NCI-H345 (cell line): Measurements from ENCODE around the gene PTGIR.

Experiments used
- DNase-seq: peaks from one replicate; lab custom pipeline; 2025; lab: John Stamatoyannopoulos, UW

Gene PTGIR

DNA sequence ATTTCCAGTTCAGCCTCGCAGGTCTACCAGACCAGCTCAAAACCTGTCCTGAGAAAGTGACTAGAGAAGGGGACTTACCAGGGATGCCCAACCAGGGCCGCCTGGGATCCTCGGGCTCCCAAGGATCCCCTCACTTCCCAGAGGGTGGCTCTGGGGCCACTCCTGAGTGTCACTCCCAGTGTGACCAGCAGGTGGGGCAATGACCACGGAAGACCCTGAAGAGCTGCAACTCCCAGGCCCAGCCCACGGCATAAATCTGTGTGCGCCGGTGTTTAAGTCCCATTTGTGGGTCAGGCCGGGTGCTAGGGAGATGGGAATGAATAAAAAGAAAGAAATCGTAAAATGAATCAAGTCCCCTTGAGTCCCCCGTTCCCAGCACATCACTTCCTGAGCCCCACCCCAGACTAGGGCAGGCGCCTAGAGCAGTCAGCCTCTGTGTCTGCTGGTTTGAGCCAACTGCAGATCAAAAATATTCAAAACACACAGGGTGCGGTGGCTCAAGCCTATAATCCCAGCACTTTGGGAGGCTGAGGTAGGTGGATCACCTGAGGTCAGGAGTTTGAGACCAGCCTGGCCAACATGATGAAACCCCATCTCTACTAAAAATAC, 10.7 kb downstream of the PTGIR start:
- peak; percentile 57 for DNase-seq

DNA sequence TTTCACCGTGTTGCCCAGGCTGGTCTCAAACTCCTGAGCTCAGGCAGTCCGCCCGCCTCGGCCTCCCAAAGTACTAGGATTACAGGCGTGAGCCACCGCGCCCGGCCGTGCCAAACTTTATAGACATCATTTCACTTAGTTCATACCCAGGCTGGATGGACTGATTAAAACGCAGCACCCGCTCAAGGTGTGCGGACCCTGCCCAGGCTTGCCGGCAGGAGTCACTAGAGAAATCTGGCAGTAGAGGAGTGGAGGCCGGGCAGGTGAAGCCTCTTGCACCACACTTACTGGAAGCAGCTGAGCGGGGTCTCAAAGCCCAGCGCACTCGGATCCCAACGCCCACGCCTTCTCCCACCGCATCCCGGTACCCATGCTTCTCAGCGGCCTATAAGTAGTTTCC, 11.4 kb downstream of the PTGIR start:
- DNase-seq, result no peak

DNA sequence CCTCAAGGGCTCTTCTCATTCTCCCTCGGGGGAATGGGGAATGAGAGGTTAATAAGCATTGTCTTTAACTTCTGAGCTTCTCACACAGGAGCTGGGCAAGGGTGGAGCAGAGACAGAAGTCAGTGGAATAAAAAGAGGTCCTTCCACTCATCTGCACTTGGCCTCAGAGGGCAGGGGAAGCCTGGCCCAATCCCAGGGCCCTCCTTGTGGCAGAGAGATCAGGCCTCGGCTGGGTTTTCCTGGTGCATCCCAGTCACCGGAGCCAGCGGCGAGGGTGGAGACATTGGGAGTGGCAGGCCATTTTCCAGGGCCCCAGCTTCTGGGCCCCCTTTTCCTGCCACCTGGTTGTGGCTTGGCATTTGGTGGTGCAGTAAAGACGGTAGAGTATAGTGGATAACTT, 13.1 kb downstream of the PTGIR start:
- no peak for DNase-seq

DNA sequence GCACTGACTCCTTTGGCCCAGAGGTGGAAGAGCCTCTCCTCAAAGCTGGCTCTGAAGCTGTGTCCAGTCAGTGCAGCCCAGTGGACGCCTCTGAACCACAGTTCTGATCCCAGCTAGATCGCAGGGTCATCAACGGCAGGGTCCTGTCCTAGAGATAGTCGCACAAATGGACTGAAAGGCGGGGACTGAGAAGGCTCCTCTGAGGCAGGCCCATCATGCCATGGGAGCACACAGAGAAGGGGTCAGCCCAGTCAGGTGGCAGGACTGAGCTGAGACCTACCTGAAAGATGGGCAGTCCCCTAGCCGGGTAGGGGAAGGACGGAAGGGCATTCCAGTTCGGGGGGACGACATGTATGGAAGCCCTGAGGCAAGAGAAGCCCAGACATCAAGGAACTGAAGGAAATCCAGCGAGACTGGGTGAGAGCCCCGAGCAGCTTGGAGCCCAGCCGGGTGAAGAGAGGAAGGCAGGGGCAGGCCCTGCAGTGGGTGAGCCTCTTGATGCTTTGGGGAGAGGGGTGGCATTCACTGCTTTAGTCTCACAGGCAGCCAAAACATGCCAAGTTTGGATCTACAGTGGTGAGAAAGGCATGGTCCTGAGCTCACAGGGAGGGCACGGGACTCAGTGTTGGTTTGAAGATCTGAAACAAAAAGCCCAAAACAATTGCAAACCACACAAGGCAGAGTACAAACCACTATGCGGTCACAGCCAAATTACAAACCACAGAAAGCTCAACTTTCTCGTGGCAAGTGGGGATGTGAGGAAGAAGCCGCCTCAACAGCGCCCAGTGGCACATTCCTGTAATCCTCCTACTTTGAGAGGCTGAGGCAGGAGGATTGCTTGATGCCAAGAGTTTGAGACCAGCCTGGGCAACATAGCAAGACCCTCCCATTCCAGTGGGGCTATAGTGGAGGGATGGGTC, 13.8 kb downstream of the PTGIR start:
- DNase-seq, result no peak

DNA sequence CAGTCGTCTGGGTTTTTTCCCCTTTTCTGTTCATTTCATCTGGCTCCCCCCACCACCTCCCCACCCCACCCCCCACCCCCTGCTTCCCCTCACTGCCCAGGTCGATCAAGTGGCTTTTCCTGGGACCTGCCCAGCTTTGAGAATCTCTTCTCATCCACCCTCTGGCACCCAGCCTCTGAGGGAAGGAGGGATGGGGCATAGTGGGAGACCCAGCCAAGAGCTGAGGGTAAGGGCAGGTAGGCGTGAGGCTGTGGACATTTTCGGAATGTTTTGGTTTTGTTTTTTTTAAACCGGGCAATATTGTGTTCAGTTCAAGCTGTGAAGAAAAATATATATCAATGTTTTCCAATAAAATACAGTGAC, 14.5 kb downstream of the PTGIR start:
- no peak for DNase-seq

DNA sequence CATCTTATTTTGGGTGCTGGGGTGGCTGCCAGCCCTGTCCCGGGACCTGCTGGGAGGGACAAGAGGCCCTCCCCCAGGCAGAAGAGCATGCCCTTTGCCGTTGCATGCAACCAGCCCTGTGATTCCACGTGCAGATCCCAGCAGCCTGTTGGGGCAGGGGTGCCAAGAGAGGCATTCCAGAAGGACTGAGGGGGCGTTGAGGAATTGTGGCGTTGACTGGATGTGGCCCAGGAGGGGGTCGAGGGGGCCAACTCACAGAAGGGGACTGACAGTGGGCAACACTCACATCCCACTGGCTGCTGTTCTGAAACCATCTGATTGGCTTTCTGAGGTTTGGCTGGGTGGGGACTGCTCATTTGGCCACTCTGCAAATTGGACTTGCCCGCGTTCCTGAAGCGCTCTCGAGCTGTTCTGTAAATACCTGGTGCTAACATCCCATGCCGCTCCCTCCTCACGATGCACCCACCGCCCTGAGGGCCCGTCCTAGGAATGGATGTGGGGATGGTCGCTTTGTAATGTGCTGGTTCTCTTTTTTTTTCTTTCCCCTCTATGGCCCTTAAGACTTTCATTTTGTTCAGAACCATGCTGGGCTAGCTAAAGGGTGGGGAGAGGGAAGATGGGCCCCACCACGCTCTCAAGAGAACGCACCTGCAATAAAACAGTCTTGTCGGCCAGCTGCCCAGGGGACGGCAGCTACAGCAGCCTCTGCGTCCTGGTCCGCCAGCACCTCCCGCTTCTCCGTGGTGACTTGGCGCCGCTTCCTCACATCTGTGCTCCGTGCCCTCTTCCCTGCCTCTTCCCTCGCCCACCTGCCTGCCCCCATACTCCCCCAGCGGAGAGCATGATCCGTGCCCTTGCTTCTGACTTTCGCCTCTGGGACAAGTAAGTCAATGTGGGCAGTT, 15.1 kb downstream of the PTGIR start:
- DNase-seq, result no peak

DNA sequence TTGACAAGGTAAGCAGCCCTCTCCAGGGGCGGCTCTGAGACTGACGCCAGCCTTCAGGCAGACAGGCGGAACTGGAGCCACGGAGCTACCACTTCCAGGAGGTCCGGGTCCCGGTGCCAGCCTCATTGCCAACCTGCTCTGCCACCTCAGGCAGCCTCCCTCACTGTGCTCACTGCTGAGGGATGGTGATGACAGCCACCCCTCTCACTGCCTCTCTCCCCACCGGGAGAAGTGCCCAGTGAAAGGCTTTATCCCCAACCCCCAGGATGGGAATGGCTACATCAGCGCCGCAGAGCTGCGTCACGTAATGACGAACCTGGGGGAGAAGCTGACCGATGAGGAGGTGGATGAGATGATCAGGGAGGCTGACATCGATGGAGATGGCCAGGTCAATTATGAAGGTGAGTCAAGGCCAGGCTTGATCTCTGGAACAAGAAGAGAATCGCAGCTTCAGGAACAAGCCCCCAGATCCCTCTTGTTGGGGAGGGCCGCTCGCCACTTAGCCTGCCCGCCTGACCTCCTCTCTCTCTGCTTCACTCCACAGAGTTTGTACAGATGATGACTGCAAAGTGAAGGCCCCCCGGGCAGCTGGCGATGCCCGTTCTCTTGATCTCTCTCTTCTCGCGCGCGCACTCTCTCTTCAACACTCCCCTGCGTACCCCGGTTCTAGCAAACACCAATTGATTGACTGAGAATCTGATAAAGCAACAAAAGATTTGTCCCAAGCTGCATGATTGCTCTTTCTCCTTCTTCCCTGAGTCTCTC, 16.1 kb downstream of the PTGIR start:
- no peak for DNase-seq

DNA sequence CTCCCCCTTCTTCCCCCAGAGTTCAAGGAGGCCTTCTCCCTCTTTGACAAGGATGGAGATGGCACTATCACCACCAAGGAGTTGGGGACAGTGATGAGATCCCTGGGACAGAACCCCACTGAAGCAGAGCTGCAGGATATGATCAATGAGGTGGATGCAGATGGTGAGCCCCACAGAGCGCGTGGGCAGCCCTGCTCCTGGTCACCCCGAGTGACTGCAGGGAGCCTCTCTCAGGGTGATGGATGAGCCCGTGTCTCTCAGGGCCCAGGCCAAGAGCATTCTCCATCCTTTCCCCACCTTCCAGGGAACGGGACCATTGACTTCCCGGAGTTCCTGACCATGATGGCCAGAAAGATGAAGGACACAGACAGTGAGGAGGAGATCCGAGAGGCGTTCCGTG, 16.7 kb downstream of the PTGIR start:
- no peak for DNase-seq

DNA sequence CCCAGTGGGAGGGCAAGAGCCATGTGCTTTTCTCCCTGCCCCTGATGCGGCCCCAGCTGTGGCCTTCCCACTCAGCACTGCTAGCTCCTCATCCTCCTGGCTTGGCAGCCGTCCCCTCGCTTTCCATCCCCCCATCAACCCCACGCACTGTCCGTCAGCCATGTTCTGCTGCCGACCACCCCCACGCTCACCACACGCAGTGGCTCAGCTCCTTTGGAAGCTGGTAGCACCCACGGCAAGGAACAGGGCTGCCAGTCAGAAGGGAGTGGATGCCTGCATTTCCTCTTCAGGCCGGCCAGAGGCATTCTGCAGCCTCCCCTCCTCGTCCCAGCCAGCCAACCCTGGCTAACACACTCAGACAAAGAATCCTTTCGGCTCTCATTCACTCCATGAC, 17.4 kb downstream of the PTGIR start:
- no peak for DNase-seq

DNA sequence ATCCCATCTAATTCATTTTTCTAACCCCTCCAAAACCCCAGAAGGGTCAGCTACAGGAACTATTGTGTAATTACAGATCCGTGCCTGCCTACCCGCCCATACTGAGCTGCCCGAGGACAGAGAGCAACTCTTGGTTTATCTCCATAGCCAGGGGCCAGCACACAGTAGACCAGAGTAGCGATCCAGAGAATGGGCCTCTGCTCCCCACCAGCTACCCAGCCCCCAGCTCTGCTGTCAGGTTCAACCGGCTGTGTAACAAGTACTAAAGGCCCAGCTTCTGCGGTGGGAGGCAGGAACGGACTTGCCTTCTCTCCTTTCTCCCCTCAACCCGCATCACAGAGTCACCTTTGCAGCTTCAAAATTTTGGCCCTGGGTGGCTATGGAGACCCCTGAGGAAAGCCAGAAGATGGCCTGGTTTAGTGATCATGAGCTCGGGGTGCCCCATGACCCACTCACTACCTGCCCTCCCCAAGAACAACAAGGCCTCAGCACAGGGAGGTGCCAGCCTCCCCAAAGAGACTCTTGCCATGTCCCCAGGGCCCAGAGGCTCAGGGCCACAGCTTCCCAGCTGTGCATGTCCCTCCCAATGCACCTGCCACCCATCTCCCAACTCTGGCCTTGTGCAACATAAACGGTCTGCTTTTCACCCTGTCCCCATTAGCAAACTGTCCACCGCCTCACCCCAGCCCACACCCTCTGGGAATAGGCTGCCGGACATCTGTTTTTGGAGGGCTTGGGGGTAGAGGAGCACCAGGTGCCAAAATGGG, 18.0 kb downstream of the PTGIR start:
- DNase-seq, result no peak

DNA sequence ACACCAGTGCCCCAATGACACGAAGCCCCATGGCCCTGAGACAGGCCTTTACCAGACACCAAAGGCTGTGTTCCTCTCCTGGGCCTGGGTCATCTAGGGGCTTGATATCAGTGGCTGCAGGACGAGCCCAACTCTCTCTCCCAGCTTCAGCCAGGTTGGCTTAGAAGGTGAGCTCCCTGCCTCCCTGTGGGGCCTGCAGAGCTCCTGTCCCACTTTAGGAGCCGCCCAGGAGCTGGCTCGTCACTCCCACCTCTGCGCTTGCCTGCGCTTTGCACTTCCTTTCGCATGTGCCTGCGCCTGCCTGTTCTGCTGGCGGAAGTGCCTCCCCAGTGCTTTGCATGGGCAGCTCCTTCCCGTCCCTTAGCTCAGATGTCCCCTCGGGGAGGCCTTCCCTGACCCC, 18.9 kb downstream of the PTGIR start:
- DNase-seq, result no peak

DNA sequence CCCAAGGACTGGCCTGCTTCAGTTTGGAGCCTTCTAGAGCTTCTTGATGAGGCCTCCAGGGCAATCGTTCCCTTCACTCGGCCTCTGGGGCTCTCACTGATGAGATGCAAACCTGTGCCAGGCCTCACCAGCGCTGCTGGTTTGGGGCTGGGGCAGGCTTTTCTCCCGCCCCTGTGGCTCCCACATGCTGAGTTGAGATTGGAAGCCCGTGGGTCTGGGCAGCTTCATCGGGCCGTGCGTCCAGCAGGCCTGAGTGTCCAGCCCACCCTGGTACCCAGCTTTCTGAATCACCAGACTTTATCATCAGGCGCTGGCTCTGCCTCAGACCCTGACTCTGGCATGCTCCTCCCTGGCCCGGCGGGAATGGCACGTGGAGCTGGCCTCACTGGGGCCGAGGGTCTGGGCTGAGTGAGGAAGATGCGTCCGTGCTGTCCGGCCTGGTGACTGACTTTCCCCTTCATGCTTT, 19.5 kb downstream of the PTGIR start:
- DNase-seq, result no peak

DNA sequence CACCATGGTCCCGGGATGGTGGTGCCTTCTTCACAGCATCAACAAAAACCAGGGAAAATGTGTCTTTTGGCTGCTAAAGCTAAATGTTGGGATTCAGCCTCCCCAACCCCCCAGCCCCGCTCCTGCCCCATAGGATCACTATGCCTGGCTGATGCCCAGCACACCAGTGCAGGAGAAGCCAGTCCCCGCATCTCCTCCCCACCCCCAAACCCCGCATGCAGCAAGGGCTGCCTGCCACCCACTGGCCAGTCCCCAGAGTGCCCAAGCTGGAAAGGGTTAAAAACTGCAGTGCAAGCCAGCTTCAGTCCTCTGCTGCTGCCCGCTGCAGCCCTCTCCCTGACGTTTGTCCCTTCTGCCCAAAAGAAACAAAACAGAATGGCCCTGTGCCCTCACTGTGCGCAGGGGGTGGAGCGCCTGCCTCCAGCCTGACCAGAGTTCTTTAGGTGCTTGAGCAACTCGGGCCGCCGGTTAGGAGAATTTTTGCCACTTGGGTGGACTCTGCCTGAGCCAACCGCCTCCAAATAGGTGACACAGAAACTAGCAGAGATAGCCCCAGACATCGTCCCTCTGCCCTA, 20.0 kb downstream of the PTGIR start:
- no peak for DNase-seq

DNA sequence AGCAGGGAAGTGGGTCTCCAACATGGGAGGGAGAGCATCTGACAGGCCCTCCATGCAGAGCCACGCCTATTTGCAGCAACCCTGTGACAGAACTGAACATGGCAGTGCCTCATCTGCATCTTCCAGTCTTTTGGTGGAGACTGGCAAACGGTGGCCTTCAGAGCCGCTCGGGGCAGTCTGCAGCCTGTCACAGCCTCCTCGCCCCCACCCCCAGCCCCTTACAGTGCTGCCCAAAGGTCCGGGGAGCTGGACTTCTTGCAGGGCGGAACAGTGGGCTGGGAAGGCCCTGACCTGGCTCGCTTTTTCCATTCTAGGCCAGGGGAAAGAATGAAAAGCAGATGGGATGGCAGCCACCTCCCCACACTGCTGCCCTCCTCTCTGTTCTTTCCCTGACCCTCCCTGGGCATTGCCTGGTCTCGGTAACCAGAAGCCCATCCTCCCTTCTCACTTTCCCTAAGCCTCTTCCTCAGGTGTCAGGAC, 21.1 kb downstream of the PTGIR start:
- no peak for DNase-seq

DNA sequence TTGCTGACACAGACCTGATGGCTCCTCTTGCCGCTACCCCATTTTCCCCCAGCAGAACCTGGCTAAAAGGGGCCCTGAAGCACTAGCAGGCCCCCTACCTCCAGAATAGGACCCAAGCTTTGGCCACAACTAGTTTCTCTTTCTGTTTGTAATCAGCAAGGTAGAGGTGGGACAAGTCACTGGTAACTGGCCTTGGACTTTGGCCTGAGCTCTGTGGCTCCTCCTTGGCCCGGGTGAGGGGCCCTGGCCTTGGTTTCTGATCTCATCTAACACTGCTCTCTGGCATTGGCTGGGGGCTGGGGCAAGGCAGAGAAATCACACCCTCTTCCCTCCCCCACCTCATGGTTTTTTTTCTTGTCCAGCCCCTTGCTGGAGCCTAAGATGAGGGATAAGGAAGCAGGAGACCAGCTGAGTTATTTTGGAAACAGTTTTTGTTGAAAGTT, 21.7 kb downstream of the PTGIR start:
- no peak for DNase-seq

DNA sequence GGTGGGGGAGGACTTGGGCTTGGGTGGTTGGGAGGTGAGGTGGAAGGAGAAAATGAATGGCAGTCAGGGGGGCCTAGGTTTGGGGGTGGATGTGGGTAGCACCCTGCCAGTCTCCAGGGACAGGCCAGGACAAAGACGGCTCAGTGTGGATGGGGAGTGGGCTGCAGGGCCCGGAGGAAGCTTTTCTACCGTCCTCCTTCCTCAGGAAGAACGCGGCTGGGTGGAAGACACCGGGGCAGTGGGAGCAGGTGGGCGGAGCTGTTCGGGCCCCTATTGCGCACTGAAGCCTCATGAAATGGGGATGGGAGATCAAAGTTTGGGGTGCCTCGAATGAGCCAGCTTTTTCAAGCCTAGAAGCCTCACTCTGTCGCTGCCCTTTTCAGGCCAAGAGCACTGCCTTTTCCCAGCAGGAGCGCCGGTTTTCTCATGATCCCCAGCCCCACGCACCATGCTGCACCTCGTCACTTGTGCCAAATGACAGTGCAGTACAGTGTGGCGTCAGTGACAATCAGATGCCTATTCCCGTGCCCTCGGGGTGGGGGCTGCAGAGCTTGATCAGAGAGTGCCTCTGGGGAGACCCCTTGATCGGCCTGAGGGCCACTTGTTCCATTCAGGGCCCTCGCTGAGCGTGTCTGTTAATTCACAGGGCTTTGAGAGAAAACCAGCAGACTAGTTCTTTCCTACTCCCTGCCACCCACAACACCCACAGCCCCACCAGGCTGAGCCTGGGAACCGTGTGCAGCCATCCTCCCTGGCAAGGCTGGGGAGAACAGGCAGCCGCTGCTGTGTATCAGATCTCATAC, 22.3 kb downstream of the PTGIR start:
- no peak for DNase-seq

DNA sequence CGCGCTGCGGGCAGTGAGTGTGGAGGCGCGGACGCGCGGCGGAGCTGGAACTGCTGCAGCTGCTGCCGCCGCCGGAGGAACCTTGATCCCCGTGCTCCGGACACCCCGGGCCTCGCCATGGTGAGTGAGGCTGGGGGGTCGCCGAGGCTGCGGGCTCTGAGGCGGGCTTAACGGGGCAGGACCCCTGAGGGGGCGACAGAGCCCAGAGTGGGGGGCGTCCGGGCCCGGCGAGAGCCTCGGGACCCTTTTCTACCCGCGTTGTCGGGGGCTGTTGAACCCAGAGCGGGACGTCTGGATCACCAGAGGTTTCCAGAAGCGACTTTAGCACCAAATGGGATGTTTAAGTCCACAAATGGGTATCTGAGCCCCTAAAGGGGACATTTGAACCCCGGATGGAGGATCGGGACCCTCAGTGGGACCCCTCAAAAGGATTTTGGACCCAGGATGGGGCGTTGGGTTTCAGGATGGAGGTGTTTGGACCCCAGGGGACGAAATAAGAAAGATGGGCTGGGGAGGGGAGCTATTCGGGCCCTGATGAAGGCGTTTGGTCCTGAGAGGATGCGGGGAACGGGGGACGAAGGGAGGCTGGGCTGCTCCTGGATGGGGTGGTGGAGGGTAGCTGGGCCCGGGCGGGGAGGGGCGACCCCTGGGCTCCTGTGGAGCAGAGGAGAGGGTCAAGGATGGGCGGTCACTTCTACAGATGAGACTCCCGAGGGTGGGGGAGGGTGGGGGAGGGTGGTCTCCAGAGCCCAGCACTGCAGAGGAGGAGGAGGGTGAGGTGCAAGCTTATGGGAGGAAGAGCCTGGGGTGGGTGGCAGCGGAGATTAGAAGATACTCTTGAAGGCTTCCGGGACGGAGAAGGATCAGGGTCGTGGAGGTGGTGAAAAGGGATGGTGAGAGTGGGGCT, 23.3 kb downstream of the PTGIR start, which contains the start of gene CALM3:
TSS of gene CALM3 (plus strand) at position 13 of the 907 bp plus-strand sequence. CDS start at position 118, 105 bp downstream.
- no peak for DNase-seq
